Ishikawa (cell line): ENCODE measurements around the gene B4GAT1.

ENCODE experiments used
- CEBPB ChIP-seq: IDR thresholded peaks from 2 replicates; pipeline ENCODE4 v1.6.1; 2012
- CREB1 ChIP-seq: IDR thresholded peaks from 2 replicates; pipeline ENCODE4 v1.6.1; 2012; ENCODE audit warnings: low read depth
- EGR1 ChIP-seq: IDR thresholded peaks from 2 replicates; pipeline ENCODE4 v1.6.1; 2012
- EP300 ChIP-seq: IDR thresholded peaks from 2 replicates; pipeline ENCODE4 v1.6.1; 2012; ENCODE audit warnings: borderline replicate concordance
- FOXM1 ChIP-seq: IDR thresholded peaks from 2 replicates; pipeline ENCODE4 v1.6.1; 2012; ENCODE audit warnings: low read depth, borderline replicate concordance
- MAX ChIP-seq: IDR thresholded peaks from 2 replicates; pipeline ENCODE4 v1.6.1; 2012
- NFIC ChIP-seq: IDR thresholded peaks from 2 replicates; pipeline ENCODE4 v1.6.1; 2012
- RAD21 ChIP-seq: IDR thresholded peaks from 2 replicates; pipeline ENCODE4 v1.6.1; 2012; ENCODE audit warnings: low read depth
- TAF1 ChIP-seq: IDR thresholded peaks from 2 replicates; pipeline ENCODE4 v1.6.1; 2012; ENCODE audit warnings: low read depth, mild to moderate bottlenecking
- TCF12 ChIP-seq: IDR thresholded peaks from 2 replicates; pipeline ENCODE4 v1.6.1; 2012; ENCODE audit warnings: low read depth
- TEAD4 ChIP-seq: IDR thresholded peaks from 2 replicates; pipeline ENCODE4 v1.6.1; 2012
- YY1 ChIP-seq: IDR thresholded peaks from 2 replicates; pipeline ENCODE4 v1.6.1; 2012; ENCODE audit warnings: low read depth
- ZBTB7A ChIP-seq: IDR thresholded peaks from 2 replicates; pipeline ENCODE4 v1.6.1; 2012; ENCODE audit warnings: low read depth
- TF ChIP-seq, protein P1 (sequence below): IDR thresholded peaks from 2 replicates; pipeline ENCODE4 v1.6.1; 2012; ENCODE audit warnings: low read depth, mild to moderate bottlenecking
- TF ChIP-seq, protein P2 (sequence below): IDR thresholded peaks from 2 replicates; pipeline ENCODE4 v1.6.1; 2012

The B4GAT1 gene

GRCh38 chr11:66362481-66363147 lies 15.2 kb upstream of the B4GAT1 start:
- no peak for TF ChIP-seq YY1
- no peak for TF ChIP-seq EGR1
- no peak for TF ChIP-seq TCF12
- TF ChIP-seq, protein P1, sequence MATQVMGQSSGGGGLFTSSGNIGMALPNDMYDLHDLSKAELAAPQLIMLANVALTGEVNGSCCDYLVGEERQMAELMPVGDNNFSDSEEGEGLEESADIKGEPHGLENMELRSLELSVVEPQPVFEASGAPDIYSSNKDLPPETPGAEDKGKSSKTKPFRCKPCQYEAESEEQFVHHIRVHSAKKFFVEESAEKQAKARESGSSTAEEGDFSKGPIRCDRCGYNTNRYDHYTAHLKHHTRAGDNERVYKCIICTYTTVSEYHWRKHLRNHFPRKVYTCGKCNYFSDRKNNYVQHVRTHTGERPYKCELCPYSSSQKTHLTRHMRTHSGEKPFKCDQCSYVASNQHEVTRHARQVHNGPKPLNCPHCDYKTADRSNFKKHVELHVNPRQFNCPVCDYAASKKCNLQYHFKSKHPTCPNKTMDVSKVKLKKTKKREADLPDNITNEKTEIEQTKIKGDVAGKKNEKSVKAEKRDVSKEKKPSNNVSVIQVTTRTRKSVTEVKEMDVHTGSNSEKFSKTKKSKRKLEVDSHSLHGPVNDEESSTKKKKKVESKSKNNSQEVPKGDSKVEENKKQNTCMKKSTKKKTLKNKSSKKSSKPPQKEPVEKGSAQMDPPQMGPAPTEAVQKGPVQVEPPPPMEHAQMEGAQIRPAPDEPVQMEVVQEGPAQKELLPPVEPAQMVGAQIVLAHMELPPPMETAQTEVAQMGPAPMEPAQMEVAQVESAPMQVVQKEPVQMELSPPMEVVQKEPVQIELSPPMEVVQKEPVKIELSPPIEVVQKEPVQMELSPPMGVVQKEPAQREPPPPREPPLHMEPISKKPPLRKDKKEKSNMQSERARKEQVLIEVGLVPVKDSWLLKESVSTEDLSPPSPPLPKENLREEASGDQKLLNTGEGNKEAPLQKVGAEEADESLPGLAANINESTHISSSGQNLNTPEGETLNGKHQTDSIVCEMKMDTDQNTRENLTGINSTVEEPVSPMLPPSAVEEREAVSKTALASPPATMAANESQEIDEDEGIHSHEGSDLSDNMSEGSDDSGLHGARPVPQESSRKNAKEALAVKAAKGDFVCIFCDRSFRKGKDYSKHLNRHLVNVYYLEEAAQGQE: no peak
- no peak for TF ChIP-seq MAX
- TF ChIP-seq EP300: no peak
- TF ChIP-seq ZBTB7A: no peak
- no peak for TF ChIP-seq TAF1
- TF ChIP-seq RAD21: no peak
- no peak for TF ChIP-seq NFIC
- no peak for TF ChIP-seq CREB1

GRCh38 chr11:66361502-66361941 lies 14.1 kb upstream of the B4GAT1 start:
- TF ChIP-seq MAX (no peak), ZBTB7A (no peak), TAF1 (no peak), CREB1 (no peak), FOXM1 (no peak), EGR1 (no peak), TEAD4 (no peak), TCF12 (no peak)
- TF ChIP-seq, protein P1: no peak
- TF ChIP-seq, protein P2, sequence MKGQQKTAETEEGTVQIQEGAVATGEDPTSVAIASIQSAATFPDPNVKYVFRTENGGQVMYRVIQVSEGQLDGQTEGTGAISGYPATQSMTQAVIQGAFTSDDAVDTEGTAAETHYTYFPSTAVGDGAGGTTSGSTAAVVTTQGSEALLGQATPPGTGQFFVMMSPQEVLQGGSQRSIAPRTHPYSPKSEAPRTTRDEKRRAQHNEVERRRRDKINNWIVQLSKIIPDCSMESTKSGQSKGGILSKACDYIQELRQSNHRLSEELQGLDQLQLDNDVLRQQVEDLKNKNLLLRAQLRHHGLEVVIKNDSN: no peak

GRCh38 chr11:66360406-66361073 lies 13.1 kb upstream of the B4GAT1 start:
- TF ChIP-seq EGR1: no peak
- no peak for TF ChIP-seq CREB1
- no peak for TF ChIP-seq RAD21
- TF ChIP-seq, protein P1: no peak
- TF ChIP-seq TAF1: no peak
- no peak for TF ChIP-seq NFIC
- no peak for TF ChIP-seq TCF12
- TF ChIP-seq CEBPB: no peak
- no peak for TF ChIP-seq EP300
- TF ChIP-seq, protein P2: no peak
- TF ChIP-seq MAX: no peak
- TF ChIP-seq FOXM1: no peak

- TF ChIP-seq TCF12 (no peak), CREB1 (no peak), TEAD4 (no peak), ZBTB7A (no peak), YY1 (no peak), FOXM1 (no peak), RAD21 (no peak), CEBPB (no peak), MAX (no peak), EGR1 (no peak)
- TF ChIP-seq, protein P1: no peak
- TF ChIP-seq, protein P2: no peak
Observed at GRCh38 chr11:66359662-66360087, 12.2 kb upstream of the B4GAT1 start.
